Left ventricle myocardium inferior (tissue), 1 donor: ENCODE measurements around the gene SLC2A11. TPM values are rescaled to one million over a fixed set of nuclear protein-coding genes. Genes with fewer than 3 reads are reported as not detected.
A peak's percentile ranks its signal among the peaks of the same experiment; 100 is the strongest.

Experiments used
- DNase-seq: peaks from one replicate; pipeline ENCODE4 v3.0.0-alpha.2; 2020
- H3K27ac ChIP-seq: fragments of 200-600 bp; replicated peaks from 2 replicates; pipeline ENCODE4 v1.8.0; 2021
- H3K27me3 ChIP-seq: fragments of 200-600 bp; 2 replicates; pipeline ENCODE4 v1.8.0; 2021; ENCODE audit warnings: low read depth
- H3K36me3 ChIP-seq: fragments of 200-600 bp; 2 replicates; pipeline ENCODE4 v1.8.0; 2021
- H3K4me1 ChIP-seq: fragments of 200-600 bp; 2 replicates; pipeline ENCODE4 v1.8.0; 2021
- H3K4me3 ChIP-seq: fragments of 200-600 bp; 2 replicates; pipeline ENCODE4 v1.8.0; 2021; ENCODE audit warnings: mild to moderate bottlenecking, moderate library complexity
- H3K9me3 ChIP-seq: fragments of 200-600 bp; replicated peaks from 2 replicates; pipeline ENCODE4 v1.8.0; 2021
- intact Hi-C: fragments of 100-400 bp; cut with micrococcal nuclease; formaldehyde crosslinking; loops from one replicate; pipeline ENCODE4 v1.11.0; 2022
- total RNA-seq: library from RNA; stranded (reverse); fragmentation: NEBNext Ultra II Directional; extraction: Animal tissue kit (Norgen Biotek cat#: 25700); gene quantifications from one replicate; pipeline ENCODE4 v1.2.1, GENCODE V29; 2021
- TF ChIP-seq, protein P1 (sequence below): fragments of 200-600 bp; IDR thresholded peaks from 2 replicates; pipeline ENCODE4 v1.8.0; 2021; ENCODE audit warnings: antibody characterized with exemption, mild to moderate bottlenecking, borderline replicate concordance
- donor health status: DM: no; HTN: yes; CAD: no; lungs with severe emphysema.

The SLC2A11 gene
- total RNA-seq, 1 donor from 2014 or later = 22.0 TPM

DNA sequence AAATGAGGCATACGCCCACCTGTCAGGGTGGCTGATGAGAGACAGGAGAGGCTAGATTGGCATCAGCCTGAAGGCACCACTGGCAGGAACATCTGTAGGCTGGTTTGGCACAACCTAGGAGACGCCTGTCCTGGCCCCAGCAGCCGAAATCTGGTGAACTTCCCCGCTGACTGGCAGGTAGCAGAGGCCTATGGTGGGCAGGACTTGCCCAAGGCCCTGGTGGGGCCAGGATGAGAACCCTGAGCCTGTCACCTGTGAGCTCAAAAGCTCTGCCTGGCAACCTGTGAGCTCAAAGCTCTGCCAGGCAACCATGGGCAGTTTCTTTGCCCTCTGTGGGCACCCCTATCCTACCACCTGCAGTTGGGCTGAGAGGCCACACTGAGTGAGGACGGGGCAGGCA lies 21.4 kb upstream of the SLC2A11 start:
- Histone ChIP-seq H3K4me1 (peaks cover 89% of the 10 kb centered on the region), H3K27ac (peak overlapping the region; percentile 96), H3K27me3 (no peaks in the 10 kb centered on the region), H3K4me3 (no peak overlapping the region), H3K36me3 (peaks cover 35% of the 10 kb centered on the region), H3K9me3 (no peaks in the 10 kb centered on the region)
- no peak for DNase-seq
- intact Hi-C loops = no loop called here
- TF ChIP-seq, protein P1, sequence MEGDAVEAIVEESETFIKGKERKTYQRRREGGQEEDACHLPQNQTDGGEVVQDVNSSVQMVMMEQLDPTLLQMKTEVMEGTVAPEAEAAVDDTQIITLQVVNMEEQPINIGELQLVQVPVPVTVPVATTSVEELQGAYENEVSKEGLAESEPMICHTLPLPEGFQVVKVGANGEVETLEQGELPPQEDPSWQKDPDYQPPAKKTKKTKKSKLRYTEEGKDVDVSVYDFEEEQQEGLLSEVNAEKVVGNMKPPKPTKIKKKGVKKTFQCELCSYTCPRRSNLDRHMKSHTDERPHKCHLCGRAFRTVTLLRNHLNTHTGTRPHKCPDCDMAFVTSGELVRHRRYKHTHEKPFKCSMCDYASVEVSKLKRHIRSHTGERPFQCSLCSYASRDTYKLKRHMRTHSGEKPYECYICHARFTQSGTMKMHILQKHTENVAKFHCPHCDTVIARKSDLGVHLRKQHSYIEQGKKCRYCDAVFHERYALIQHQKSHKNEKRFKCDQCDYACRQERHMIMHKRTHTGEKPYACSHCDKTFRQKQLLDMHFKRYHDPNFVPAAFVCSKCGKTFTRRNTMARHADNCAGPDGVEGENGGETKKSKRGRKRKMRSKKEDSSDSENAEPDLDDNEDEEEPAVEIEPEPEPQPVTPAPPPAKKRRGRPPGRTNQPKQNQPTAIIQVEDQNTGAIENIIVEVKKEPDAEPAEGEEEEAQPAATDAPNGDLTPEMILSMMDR = no peak

DNA sequence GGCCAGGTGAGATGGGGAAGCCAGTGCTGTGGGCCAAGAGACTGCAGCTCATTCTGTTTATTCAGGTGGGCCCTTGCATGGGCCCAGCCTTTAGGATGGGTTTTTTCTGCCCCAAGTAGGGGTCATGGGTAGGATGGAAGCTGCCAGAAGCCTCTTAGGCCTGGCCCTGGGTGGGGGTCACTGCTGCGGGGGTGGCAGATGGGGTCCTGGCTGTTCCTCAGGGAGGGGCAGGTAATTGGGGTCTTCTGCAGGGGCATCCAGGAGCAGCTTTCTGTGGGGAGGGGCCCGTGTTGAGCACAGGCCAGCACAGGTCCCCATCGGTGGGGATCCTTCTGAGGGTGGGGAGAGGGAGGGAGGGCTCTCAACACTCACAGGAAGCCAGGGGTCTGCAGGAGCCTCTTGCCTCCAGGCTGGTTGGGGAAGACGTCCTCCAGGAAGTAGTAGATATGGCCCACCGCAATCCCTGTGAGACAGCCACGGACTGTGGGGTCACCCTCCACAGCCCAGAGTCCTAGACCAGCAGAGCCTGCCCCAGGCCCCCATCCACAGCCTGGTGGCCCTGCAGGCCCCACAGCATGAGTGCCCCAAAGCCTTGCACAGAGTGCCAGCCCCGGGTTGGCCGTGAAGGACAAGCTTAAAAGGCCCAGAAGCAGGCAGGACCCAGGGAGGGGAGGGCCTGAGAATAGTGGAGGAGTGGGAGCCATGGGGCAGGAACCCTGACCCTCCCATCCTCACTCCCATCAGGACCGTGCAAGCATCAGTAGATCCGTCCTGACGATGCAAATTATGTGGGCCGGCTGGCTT lies 20.8 kb upstream of the SLC2A11 start:
- H3K27ac ChIP-seq = peak overlapping the region; percentile 96
- H3K4me1 ChIP-seq = peaks cover 83% of the 10 kb centered on the region
- TF ChIP-seq, protein P1 = no peak
- no peaks in the 10 kb centered on the region for H3K9me3 ChIP-seq
- peaks cover 29% of the 10 kb centered on the region for H3K36me3 ChIP-seq
- H3K27me3 ChIP-seq = no peaks in the 10 kb centered on the region
- intact Hi-C loops = no loop called here
- H3K4me3 ChIP-seq = no peak overlapping the region
- no peak for DNase-seq

DNA sequence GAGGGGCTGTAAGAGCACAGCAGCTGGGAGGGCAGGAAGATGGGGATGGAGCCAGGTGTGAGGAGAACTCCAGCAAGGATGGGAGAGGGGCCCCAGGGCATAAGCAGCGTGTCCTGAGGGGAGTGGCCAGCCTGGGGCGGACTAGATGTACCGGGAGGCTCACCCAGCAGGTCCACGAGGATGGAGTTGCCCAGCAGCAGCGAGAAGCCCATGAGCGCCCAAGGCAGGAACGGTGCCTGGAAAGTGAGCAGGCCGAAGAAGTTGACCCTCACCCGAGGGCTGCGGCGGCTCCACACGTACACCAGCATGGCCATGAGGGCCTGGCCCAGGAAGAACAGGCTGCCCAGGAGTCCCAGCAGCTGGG lies 20.2 kb upstream of the SLC2A11 start:
- Histone ChIP-seq H3K4me1 (peaks cover 77% of the 10 kb centered on the region), H3K27me3 (no peaks in the 10 kb centered on the region), H3K9me3 (no peaks in the 10 kb centered on the region), H3K4me3 (no peak overlapping the region), H3K27ac (peak overlapping the region; percentile 96), H3K36me3 (peaks cover 27% of the 10 kb centered on the region)
- no peak for DNase-seq
- intact Hi-C loops = no loop called here
- TF ChIP-seq, protein P1 = no peak

DNA sequence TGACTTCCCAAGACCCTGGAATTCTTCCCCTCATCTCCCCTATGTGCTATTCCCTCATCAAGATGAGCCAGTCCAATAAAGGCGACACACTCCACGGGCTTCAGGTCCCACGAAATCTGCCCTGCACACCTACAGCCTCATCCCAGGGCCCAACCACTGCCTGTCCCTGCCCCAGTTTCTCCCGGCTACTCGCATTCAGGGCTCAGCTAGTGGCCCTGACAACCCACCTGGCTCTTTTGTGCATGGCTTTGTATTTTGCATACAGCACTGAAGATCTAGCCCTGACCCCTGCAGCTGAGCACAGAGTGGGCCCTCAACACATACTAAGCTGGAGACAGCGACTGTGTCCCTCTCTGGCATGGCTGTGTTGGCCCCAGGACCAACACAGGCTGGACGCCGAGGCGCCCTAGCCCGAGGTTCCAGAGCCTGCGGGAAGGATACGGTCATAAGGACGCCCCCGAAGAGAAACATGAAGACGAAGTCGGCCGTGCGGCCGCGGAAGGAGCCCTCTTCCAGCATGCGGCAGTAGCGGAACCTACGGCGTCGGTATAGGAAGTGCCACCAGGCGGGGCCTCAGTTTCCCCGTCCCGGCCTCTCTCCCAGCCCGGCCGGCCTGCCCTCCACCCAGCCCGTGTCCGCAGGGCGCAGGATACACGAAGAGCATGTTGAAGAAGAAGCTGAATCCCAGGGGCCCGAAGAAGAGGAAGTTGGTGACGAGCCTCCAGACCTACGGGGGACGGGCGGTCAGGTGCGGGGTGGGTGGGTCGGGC lies 19.6 kb upstream of the SLC2A11 start:
- DNase-seq = no peak

DNA sequence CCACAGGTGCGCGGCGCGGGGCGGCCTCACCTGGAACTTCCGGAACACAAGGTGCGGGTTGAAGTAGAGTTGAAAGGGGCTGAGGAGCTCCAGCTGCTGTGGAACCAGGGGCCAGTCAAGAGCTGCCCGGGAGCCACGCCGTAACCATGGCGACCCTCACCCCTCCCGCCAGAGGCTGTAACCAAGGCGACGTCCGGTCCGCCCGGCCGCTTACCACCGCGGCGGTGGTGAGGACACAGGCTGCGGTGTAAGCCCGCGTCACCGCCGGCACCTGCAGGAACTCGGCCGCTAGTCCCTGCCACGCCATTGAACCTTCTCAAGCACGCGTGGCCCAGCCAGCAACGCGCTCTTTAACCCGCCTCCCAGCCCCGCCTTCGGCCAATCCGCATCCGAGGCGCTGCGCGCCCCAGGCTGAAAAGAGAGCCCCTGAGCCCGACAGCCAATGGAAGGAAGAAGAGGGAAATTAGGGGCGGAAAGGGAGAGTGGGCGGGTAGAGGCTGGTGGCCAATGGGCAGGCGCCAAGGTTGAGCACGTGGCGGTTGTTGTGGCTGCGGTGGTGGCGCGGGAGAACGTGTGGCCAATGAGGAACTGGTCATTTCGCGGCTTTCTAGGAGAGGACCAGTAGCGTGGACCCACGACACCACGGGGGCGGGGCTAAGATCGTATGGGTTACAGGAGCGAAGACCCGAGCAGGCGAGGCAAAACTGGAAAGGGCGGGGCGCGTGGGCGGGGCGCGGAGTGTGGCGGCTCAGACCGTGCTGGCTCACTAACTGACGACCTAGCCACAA lies 18.8 kb upstream of the SLC2A11 start, which contains the start of gene DERL3:
Gene DERL3 (minus strand): TSS at position 326 of the 788 bp plus-strand sequence. CDS start 19 bp downstream, at position 307.
- DNase-seq = peak; percentile 98
- TF ChIP-seq, protein P1 = no peak

More for the DNA sequence above, 19.6 kb upstream of the SLC2A11 start:
- intact Hi-C loops = no loop called here
- Histone ChIP-seq H3K4me3 (peak overlapping the region; percentile 58), H3K27ac (peak overlapping the region; percentile 96), H3K4me1 (peaks cover 71% of the 10 kb centered on the region), H3K36me3 (peaks cover 27% of the 10 kb centered on the region), H3K27me3 (no peaks in the 10 kb centered on the region), H3K9me3 (no peaks in the 10 kb centered on the region)
- TF ChIP-seq, protein P1 = no peak

More for the DNA sequence above, 18.8 kb upstream of the SLC2A11 start, which contains the start of gene DERL3:
- intact Hi-C loops = no loop called here
- H3K27me3 ChIP-seq = no peaks in the 10 kb centered on the region
- no peaks in the 10 kb centered on the region for H3K9me3 ChIP-seq
- H3K36me3 ChIP-seq = peaks cover 20% of the 10 kb centered on the region
- H3K27ac ChIP-seq = peak within 1 kb of the TSS; percentile 96
- peak within 1 kb of the TSS; percentile 58 for H3K4me3 ChIP-seq
- H3K4me1 ChIP-seq = peaks cover 65% of the 10 kb centered on the region
